ELF-1 (cell line): ENCODE data around the gene ITGB1BP1.

Source experiments
- DNase-seq: peaks from one replicate; pipeline ENCODE4 v3.0.0-alpha.2; 2016; ENCODE audit warnings: low read depth, low spot score

ITGB1BP1 gene

DNA sequence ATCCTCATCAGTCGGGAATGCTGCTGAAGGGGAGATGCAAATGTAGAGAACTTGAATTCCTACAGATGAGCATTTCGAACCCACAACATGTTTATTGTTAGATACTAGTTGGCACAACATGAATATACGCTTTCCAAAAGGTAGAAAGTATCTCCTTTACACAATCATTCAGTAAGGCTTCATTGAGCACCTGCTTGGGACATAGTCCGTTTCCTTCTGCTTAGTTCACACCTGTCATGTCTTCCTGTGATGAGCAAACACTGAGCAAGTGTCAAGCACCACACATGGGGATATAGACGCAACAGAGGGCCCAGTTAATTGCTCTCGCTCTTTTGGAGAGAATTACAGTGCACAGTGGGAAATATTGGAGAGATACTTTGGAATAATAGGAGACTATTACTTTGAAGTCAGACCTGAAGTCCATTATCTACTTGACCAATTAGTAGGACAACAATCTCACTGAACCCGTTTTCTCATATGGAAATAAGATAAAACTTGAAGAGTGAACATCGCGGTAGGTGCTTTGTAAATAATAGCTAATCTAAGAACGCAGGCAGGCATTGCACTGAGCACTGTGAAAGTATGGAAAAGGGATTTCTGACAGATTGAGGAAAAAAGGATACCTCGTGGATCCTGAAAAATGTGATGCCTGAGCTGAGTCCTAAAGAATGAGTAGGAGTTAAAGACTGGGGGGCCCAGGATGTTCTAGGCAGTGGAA is 1.3 kb upstream of the ITGB1BP1 start:
- DNase-seq: no peak

DNA sequence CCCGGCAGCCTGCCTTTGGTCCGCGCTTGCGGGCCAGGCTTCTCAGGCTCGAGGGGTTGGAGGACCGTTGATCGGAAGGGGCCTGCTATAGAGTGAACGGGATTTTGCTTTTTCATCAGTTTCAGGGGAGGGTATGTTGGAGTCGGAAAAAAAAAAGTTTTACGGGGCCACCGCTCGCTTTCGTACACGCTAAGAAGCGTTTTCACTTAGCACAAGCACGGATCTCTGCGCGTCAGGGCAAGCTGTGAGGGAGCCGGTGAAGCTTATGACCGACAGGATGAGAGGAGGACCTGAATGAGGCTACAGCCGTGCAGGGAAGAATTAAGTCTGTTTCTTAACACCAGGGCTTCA is 569 bp upstream of the ITGB1BP1 start:
- DNase-seq: no peak

DNA sequence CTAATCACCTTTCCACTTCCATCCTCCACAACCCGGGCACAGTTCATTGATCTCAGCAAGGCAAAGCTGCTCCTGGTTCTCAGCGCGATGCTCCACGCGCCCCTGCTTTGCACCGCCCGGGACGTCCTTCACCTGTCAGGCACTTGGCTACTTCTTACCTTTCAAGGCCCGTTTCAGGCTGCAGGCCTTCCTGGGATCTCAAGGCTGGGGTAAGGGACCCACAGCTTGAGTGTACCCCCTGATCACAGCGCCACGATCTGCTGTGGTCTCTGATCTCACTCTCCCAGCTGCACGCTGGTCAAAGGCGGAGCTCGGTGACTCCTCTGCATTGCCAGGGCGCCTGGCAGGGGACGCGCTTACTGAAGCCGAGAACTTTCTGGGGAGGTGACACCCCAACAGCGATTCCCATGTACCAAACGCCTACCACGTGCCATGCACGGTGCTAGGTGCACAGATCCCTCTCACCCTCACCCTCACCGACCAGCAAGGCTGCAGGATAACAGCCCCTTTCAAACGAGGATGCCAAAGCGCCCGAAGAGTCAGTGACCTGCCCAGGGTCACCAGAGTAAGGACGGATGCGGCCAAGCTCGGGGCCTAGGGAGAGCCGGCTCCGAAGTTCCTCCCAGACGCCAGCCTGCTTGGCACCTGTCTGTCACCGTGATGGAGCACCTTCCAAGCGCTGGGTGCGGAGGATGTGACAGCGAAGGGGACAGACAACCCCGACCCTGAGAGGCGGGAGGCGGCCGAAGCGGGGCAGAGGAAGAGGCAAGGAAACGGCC is 818 bp downstream of the ITGB1BP1 start:
- peak; percentile 73 for DNase-seq

DNA sequence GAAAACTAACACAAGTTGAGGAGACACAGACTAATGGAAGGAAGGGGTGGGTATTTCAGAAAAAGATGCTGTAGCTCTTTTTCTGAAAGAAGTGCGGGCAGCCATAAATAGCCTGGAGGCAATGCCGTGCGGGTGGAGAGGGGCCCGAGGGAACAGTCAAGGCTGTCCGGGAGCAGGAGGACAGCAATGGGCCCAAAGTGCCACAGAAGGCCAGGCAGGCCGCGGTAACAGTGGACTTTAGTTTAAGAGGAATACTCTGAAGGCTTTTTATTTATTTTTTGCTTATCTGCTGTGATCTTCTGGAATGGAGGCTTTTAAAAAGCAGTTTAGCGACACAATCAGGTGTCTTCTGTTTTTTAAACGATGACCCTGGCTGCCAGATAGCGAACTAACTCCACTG is 2.8 kb downstream of the ITGB1BP1 start:
- no peak for DNase-seq

DNA sequence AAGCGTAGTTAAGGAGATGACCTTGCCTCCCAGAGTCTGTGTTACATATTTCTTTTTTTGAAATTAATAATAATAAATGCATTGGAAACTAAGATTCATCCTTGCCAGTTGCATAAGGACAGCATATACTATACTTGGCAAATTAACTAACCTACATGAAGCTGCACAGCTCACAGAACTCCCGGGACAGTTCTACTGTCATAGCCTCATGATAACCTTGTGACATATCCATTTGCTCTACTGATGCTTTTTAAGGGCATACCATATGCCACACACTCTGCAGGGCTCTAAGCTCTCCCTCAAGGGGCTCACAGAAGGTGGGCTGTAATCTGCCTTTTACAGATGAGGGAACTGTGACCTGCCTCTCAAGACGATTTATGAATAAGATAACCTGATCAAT is 3.8 kb downstream of the ITGB1BP1 start:
- DNase-seq: no peak

DNA sequence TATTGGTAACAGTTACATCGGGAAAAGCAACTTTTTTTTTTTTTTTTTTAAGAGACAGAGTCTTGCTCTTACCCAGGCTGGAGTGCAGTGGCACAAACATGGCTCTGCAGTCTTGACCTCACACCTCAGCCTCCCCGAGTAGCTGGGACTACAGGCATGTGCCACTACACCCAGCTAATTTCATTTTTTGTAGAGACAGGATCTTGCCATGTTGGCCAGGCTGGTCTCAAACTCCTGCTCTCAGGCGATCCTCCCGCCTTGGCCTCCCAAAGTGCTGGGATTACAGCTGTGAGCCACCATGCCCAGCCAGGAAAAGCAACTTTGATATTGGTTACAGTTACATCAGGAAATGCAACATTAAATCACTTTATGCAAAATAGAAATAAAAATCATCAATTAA is 4.6 kb downstream of the ITGB1BP1 start:
- no peak for DNase-seq

DNA sequence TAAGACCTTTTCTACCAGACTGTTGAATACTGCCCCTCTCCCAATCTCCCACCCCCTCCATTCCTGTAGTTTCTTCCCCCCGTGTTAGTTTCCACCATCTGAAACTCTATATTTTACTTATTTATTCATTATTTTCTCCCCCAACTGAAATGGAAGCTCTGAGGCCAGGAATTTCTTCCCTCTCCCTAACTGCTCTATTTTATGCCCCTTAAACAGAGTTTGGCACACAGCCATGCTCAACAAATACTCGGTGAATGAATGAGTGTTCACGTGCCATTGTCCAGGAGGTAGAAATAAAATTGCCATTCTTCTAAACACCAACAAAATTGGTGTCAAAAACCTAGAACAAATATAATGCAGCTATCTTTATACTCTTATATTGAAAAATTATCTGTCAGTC is 5.6 kb downstream of the ITGB1BP1 start:
- no peak for DNase-seq

DNA sequence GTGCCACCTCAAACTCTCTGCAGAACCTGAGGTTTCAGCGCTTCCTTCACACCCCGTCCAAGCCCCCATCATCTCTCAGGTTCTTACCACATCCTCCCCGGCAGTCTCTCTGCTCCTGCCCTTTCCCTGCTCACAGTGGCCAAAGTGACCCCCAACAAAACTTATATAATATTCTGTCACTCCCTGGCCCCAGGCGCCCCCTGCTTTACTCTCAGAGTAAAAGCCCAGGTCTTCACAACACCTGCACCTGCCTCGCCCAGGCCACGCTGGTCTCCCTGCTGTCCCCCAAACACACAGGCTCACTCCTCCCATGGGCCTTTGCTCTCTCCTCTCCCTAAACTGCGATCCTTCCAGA is 6.4 kb downstream of the ITGB1BP1 start:
- no peak for DNase-seq

DNA sequence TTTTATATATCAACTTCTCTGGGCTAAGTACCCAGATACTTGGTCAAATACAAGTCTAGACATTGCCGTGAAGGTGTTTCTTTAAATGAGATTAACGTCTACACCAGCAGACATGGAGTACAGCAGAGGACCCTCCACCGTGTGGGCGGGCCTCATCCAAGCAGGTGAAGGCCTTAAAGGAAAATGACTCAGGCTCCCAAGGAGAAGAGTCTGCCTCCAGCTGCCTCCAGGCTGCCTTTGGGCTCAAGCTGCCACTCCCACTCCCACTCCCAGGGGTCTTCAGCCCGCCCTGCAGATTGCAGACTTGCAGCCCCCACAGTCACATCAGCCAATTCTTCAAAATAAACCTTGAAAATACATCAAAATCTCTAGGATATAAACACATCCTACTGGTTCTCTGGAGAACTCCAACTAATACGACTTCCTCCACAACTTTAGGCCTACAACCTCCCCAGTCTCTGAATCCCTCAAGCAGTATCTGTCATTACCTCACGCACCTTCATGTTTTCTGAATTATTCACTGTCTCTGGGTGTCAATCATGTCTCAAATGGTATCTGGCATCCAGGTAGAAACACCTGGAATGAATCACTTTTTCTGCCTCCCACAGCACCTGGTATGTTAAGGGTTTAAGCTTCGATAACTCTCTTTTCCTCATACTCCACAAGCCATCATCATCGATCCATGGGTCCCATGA is 6.9 kb downstream of the ITGB1BP1 start:
- DNase-seq: no peak

DNA sequence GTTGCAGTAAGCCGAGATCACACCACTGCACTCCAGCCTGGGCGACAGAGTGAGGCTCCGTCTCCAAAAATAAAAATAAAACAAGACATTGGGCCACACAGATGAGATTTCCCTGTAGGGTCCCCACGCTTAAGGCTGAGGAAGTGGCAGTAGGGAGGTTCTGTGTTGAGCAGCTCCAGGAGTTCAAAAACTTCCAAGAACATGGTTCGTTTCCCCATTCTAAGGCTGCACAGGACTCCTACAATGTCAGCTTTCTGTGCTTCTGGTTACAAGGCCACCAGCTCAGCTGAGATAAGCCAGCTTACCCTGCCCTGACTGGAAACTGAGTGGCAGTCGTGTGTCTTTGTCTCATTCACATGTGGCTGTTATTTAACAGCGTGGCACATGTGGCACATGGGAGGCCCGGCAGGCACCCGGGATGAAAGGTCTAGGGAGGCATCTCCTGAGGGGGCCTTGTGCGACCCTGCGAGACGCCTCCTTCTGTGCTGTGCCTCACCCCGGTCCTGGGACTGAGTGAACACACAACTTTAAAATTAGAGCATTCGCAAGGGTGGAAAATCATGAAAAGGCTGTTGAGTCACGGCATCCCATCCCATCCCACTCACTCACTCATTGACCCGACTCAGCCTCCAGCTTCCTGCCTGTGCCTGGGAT is 7.7 kb downstream of the ITGB1BP1 start:
- DNase-seq: no peak

DNA sequence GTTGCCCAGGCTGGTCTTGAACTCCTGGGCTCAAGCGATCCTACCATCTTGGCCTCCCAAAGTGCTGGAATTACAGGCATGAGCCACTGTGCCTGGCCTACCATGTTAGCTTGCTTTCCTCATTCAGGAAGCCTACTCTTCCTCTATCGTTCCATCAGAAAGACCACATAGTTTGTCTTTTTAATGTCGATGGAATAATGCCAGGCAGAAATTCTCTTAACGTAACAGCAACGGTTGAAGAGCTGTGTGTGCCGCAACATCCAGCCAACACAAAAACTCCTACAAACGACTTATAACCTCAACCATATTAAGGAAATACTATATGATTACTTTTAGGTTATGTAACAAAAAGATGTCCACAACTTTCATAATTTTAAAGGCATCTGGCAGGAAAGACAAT is 10.5 kb downstream of the ITGB1BP1 start:
- DNase-seq: no peak

DNA sequence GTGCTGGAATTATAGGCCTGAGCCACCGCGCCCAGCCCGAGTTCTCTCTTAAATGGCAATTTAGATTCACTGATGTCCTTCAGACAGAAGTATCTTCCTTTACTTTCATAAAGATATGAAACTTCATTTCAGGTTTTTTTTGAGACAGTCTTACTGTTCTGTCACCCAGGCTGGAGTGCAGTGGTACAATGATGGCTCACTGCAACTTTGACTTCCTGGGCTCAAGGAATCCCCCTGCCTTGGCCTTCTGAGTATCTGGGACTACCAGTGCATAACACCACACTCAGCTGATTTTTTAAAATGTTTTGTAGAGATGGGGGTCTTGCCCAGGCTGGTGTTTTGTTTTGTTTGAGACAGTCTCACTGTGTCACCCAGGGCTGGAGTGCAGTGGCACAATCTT is 13.2 kb downstream of the ITGB1BP1 start:
- no peak for DNase-seq

DNA sequence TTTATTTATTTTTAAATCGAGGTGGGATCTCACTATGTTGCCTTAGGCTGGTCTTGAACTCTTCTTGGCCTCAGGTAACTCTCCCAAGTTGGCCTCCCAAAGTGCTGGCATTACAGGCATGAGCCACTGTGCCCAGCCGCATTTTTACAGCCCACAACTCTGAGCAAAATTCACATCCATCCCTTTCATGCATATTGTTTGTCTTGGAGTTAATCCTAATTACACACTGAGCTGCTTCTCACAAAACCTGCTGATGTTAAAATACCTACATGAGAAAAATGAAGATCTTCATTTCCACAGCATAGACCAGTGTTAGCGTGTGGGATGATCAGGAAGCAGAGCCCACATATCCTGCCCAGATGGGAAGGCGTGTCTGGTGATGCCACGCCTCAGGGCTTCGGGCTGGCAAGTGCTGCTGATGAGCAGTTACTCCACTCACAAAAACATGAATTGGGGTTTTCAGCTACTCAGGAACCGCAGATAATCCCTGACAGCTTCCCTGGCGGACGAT is 14.6 kb downstream of the ITGB1BP1 start:
- no peak for DNase-seq

DNA sequence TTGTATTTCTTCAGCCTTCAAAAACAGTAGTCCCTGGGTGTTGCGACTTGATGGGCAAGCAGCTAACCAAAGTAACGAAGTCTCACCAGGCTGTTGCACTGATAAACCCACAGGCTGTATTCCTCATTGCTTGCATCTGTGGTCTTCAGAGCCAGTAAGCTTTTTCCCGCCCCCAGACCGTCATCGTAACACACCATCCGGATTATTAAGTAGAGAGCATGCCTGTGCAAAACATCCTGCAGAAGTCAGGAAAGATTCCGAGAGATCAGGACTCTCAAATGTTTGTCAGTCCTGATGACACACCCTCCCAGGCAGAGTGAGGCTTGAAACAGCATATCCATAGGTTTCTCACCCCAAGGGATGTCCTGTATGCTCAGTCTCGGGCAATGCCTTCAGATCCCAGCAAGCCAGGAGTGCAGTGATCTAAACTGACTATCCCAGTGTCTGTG is 15.9 kb downstream of the ITGB1BP1 start:
- DNase-seq: no peak

DNA sequence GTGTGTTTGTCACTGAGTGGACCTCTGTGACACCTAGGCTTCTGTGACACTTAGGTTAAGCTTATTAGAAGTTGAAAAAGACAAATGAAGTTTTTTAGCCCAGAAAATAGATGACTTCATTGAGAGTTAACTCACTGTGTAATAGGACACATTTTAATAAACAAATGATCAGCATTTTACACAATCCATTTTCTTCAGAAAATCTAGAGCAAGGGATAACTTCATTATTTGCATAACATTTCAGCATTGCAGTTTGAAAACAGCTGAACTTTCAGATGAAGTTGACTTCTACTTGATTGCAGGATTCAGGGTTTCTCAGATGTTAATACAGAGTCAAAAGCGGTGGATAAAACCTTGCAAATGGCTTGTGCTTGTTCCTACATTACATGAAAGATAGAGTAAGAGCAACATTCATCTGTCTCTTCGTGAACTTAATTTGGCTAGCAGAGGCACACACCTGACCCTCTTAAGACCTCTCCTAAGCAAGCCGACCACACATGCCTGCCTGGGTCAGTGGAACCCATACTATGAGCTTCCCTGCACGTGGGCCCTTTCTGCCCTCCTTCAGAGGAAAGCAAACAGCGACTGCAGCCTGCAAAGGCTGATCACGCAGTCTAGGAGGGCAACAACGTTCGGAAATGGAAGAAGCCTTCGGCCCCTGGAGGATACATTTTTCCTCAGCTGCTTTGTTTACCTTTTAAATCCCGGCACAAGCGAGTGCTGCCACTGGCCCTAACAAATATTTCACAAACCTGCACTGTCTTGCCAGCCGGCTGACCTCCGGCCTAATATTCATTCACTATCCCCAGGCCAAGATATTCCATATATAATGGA is 16.6 kb downstream of the ITGB1BP1 start:
- no peak for DNase-seq

DNA sequence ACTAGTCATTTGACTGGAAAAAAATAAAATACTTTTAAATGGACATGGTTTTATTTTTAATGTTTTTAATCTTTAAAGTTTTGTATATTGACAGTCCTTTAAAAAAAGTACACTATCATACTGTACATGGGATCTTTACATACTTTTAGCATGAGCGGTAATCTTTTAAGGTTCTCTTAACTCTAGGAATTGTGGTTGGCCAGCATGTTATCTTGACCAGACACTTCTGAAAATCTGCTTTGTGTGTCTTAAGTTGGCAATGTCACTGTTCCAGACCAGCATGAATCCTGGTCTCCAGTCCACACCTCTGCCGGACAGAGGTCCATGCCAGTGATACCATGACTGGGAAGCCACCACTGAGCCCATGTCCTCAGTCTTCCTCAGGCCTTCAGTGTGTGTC is 17.7 kb downstream of the ITGB1BP1 start:
- no peak for DNase-seq

DNA sequence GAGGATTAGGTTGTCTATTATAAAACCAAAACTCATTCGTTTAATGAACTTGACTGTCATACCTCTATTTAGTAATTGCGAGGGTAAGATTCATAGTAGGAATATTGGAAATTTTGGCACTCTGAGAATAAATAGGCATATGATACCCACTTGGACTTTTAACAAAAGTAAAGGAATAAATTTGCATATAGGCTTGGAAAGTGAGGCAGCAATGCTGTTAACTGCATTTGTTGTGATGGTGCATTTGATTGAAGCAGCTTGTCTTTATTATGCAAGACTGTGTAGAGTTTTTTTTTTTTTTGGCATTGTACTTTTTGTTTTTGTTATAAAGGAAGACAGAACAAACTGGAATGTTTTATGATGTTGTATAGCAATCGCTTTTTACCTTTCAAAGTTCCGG is 18.9 kb downstream of the ITGB1BP1 start:
- no peak for DNase-seq

DNA sequence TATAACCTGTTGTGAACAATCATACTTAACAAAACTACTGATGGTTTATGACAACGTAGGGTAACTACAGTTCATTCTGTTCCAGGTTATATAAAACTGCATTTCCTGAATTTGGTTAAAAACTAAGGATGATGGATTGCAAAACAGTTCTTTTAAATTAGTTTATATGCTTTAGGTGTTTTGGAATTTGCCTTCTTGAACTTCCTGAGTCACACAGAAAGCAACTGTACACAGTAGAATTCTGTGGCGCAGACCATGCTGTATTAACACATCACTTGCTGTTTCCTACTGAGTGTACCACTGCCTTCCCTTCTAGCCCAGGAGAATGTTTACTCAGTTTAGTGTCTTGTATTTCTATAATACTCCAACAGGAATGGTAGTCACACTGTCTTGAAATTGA is 19.4 kb downstream of the ITGB1BP1 start:
- no peak for DNase-seq

DNA sequence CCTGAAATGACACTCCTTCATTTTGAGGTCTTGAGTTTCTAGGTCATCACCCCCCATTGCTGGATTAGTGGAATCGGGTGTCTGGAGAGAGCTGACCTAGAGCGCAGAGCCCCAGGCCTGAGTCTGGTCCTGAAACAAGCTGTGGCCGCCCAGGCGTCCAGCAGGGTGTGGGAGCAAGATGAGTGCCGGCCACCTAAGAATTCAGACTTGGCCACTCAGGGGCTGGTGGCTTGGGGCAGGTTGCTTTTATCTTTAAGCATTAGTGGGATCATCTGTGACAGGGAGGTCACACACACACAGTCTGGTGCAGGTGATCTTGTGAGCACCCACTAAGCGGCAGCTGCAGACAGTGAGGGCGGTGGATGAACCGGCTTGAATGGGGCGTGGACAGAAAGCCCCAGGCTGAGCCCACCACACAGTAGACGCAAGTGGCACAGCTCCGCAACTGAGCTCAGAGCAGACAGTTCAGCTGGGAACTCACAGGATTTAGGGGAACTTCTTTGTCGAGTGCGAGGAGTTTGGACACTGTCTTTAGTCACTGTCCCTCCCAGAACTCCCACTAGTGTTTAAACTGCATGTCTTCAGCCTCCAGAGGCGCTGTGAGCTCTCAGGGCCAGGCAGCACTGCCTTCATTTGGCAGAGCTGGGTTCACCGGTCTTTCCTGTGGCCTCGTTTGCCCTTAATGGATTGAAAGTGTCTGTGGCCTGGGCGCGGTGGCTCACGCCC is 21.5 kb downstream of the ITGB1BP1 start:
- DNase-seq: no peak

DNA sequence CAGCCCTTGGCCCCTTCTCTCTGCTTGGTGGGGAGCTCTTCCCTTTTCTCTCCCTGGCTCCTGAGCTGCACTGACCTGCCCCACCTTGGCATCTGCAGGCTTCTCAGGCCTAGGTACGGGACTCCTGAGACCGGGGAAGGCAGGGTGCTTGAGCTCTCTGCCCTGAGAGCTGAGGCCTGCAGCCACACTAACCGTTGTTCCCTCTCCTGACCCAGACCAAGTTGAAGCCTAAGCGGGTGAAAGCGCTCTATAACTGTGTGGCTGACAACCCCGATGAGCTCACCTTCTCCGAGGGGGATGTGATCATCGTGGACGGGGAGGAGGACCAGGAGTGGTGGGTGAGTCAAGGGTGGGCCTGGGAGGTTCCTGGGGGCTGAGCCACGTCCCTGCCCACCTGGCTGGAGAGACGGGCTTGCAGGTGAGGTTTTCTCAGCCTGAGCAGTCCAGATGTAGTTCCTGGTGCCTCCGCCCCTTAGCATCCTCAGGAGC is 22.2 kb downstream of the ITGB1BP1 start:
- DNase-seq: no peak
